Dermis blood vessel endothelial cell (primary cell): Measurements from ENCODE around the gene EML1. TPM values are rescaled to one million over a fixed set of nuclear protein-coding genes. Genes with fewer than 3 reads are reported as not detected.

Source experiments
- DNase-seq: peaks from one replicate; pipeline ENCODE4 v3.0.0; 2010
- total RNA-seq: library from RNA; depleted of rRNA; stranded (reverse); fragments of >200 nt; gene quantifications from 2 replicates; pipeline ENCODE4 v1.2.3, GENCODE V29; 2014

The EML1 gene
- total RNA-seq, 1 donor from 2014 or later = 47.1 TPM

GRCh38 chr14:99831303-99831702, 38.1 kb downstream of the EML1 start:
- no peak for DNase-seq

DNA sequence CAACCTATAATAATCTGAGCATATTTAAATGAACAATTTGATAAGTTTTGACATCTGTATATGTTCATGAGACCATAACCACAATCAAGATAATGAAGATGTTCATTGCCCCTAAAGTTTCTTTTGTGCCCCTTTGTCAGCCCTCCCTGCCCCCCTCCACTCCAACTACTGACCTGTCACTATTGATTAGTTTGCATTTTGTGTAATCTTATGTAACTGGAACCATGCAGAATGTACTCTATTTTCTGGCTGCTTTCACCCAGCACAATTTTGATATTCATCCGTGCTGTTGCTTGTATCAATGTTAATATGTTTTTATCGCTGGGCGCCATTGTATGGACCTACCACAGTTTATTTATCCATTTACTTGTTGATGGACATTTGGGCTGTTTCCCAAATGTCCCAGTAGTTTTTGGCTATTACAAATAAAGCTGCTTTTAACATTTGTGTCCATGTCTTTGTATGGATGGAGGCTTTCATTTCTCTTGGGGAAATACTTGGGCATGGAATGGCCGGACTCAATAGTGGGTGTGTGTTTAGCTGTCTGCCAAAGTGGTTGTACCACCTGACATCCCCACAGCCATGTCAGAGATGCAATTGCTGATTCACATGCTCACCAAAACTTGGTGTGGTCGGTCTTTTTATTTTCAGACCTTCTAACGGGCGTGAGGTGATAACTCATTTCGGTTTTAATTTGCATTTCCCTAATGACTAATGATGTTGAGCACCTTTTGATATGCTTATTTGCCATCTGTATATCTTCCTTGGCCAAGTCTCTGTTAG, 38.9 kb downstream of the EML1 start:
- no peak for DNase-seq

- DNase-seq = no peak
Measured at GRCh38 chr14:99837822-99838221, 44.6 kb downstream of the EML1 start.

DNA sequence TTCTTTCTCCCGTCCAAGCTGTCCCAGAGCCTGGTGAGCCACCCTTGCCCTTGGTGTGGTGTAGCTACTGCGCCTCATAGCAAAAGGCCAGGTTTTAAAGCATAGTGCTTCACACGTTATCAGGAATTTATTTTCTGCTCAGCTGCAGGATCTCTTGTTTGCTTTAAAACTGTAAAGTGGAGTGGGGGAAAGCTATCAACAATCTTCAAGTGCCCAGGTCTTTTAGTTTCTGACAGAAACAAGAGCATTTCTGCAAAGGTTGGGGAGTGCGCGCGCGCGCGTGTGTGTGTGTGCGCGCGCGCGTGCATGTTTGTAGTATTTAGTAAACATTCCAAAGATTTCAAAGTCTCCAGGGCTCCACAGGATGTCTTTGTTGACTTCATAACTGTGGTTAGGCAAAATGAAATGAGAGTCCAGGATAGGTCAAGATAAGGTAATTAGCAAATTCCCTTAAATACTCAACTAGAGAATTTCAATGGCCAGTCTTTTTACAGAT, 45.5 kb downstream of the EML1 start:
- no peak for DNase-seq

GRCh38 chr14:99839696-99840095, 46.5 kb downstream of the EML1 start:
- no peak for DNase-seq

GRCh38 chr14:99840265-99840664, 47.1 kb downstream of the EML1 start:
- DNase-seq = no peak

- DNase-seq = no peak
Measured at GRCh38 chr14:99840774-99841305, 47.6 kb downstream of the EML1 start.

GRCh38 chr14:99841436-99842071, 48.3 kb downstream of the EML1 start:
- DNase-seq = no peak

DNA sequence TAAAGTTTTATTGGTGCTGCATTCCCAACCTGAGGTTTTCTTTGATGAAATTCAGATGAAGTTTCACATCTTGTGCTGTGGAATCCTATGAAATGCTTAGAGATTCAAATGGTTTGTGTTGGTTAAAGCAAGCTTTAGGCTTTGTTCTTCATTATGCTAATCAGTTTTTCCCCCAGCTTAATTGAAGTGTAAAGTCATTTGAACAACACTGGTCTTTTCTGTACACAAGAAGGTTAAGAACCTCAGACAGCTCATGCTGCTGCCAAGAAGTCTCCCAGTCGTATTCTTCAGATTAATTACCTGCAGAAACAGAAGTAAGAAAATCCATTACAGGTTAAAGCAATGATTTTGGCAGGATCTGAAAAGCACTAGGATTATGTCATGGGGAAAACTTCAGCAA, 48.9 kb downstream of the EML1 start:
- DNase-seq = no peak

DNA sequence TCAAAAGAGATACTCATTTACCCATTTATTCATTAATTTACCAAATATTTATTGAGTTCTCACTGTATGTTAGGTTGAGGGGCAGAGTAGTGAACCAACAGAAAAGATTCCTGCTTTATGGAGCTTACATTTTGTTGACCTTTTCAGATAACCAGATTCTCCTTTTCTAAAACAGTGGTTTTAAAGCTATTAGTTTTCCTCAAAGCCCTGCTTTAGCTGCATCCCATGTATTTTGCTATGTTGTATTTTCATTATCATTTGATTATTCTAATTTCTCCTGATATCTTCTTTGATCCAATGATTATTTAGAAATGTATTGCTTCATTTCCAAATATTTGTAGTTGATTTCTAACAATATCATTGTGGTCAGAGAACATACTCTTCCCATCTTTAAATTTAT, 53.6 kb downstream of the EML1 start:
- no peak for DNase-seq

DNA sequence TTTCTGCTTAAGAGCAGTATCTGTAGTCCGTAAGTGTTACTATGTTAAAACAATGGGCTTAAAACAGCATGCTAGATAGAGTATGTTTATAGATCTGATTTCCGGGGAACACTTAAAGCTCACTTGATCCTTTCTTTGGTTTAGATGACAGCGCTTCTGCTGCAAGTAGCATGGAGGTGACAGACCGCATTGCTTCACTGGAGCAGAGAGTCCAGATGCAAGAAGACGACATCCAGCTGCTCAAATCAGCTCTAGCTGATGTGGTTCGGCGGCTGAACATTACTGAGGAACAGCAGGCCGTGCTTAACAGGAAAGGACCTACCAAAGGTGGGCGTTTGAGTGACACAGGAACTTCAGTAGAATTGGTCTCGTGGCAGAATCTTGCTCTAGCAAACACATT, 57.5 kb downstream of the EML1 start:
- DNase-seq = no peak

DNA sequence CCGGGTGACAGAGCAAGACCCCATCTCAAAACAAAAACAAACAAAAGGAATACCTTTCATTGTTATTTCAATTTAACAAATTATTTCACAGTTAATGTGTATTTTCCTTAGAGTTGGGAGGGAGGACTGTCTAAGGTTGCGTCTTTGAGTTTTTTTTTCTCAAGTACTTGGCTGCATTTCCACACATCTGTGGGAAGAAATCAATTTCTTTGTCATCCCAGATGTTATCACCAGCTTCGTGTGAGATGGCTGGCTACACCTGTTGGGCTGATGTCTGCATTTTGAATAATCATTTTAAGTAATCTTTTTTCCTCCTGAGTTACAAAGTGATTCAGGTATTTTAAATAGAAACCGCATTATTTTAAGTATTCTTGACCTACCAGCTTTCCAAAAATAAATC, 59.4 kb downstream of the EML1 start:
- DNase-seq = no peak

DNA sequence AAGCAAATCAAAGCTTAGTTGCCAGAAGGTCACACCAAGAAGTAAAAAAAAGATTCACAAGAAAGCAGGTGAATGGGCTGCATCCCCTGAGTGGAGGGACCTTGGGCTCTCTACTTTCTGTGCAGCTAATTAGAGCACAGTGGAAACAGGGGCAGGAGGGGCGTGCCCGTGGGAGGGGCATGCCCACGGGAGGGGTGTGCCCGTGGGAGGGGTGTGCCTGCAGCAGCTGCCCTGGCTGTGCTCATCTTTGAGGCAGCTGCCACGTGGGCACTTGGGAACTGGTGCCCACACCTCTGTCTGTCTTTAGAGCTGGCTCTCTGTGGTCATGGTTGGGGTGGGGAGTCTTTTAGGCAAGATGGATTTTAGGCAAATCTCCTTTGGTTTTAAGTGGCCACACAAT, 60.0 kb downstream of the EML1 start:
- DNase-seq = no peak

GRCh38 chr14:99854831-99855230, 61.6 kb downstream of the EML1 start:
- DNase-seq = no peak

DNA sequence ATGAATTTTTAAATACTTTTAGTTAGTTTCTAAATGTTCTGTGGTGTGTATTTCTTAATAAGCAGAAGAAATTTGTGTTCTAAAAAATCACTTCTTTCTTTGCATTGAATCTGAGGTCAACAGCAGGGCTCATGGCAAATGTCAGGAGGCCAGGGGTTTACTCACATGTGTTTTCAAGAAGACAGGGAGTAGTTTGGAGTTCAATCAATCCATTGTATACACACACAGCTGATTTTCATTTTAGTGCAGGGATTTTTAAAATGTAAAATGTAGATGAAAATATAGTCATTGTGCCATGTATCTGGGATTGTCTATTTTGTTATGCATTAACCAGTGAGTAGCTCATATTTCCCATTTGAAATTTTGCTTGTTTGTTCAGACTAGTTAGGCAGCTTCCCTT, 62.1 kb downstream of the EML1 start:
- no peak for DNase-seq

DNA sequence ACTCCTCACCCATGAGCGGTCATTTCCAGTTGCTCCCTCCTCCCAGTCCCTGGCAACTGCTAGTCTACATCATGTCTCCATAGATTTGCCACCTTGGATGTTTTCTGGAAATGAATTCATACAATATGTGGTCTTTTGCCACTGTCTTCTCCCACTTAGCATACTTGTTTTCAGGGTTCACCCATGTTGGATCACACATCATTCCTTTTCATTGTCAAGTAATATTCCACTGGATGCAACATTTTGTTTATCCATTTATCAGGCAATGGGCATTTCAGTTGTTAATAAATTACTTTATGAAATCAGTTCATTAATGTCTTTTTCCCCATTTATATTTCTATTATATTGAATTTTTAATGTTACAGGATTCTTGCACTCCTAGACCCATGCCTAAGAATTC, 64.3 kb downstream of the EML1 start:
- no peak for DNase-seq

DNA sequence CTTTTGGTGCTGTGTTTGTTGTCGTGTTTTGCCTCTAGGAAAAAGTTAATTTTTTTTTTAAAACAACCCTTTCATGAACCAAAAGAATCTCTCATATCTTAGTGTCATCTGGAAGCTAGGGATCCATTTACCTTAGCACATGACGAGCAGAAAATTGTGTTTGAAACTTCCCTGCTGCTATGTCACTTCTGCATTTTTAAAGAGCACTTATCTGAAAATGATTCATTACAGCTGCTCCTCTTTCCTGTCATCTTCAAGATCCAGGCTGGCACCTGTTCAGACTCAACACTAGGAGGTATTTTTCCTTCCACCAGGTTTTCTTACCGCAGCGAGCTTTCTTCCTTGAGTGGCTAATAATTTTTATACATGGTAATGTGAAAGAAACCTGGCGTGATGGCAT, 67.0 kb downstream of the EML1 start:
- DNase-seq = no peak

GRCh38 chr14:99862136-99862535, 68.9 kb downstream of the EML1 start:
- no peak for DNase-seq

- DNase-seq = no peak
Measured at GRCh38 chr14:99863059-99863458, 69.8 kb downstream of the EML1 start.

DNA sequence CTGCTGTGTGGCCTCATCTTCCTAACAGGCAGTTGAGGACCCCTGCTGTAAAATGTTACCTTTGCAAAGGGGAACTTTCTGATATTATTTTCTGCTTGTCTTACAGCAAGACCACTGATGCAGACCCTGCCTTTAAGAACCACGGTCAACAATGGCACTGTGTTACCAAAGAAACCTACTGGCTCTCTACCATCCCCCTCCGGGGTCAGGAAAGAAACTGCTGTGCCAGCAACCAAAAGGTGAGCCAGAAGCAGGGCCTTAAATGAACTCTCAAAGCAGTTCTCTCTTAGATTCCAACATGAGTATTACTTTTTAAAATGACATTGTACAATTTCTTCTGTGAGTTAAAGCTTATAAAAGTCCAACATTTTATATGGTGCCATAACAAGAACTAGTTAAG, 72.2 kb downstream of the EML1 start:
- DNase-seq = no peak

DNA sequence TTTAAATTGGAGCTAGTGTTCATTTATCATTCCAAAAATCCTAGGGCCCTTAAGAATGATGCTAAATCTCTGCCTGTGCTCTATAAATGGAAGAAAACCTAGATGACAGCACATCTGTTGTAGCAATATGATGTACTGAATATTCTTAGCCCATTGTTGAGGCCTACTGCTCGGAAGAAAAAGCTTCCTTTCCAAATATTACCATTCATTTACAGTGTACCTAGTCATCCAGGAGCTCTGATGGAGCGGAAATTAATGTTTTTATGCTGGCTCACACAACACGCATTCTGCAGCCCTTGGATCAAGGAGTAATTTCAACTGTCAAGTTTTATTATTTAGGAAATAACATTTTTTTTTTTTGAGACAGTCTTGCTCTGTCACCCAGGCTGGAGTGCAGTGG, 77.4 kb downstream of the EML1 start:
- DNase-seq = no peak

- DNase-seq = peak; percentile 4
Measured at GRCh38 chr14:99871771-99872170, 78.6 kb downstream of the EML1 start.

DNA sequence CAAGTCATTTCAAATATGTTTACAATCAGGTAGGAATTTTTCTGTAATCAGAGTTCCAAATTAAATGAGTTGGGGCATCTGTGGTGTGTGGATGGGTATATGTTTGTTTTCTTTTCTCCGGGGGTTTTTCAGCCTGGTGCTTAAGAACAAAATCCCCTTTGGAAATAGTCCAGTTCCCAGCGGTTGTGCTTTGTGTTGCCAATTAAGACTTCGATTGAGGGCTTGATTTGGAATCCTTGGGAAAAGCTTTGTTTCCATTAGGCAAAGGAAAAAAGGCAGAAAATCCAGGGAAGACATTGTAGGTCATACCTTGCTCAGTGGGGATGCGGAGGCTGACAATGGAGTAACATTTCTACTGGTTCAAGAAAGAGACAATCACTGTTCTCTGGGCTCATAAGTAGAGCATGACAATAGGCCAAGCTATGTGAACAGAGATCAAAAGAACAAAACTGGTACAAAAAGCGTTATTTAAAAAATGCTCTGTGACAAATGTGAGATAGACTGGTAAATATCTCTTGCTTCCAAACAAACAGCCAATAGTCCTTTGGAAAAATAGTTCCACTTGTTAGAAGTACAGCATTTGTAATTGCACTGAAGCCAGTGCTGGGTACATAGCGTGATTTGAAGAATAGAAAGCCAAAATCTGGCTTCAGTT, 79.7 kb downstream of the EML1 start:
- peak; percentile 7 for DNase-seq

DNA sequence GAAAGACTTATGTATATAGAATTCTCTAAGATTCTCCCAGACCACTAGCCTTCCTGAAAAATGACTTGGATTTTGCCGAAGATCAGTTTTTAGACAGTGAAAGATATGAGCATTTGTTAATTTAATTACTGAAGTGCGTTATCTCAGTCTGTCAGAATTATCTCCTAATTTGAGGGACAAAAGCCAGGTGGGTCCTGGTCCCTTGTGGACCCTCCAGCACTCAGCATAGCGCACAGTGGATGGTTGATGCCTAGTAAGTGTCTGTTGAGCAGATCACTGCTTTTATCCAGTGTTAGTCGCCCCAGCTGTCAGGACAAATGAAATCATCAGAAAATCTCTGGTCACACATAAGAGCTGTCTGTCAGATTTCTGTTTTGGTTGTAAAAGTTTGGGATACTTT, 80.4 kb downstream of the EML1 start:
- DNase-seq = no peak
